HepG2 (cell line): ENCODE results near the gene PCDHGA2. TPM values are rescaled to one million over a fixed set of nuclear protein-coding genes. Genes with fewer than 3 reads are reported as not detected.

ENCODE experiments used
- ATAC-seq: fragments of 200-7000 bp; cut with Tn5 transposase; 3 replicates; pipeline ENCODE4 v1.9.1; 2020; ENCODE audit warnings: mild to moderate bottlenecking, moderate library complexity
- BruUV-seq: library from RNA; stranded (reverse); fragments of 400-500 nt; replicated peaks from 2 replicates; lab custom pipeline; 2021; lab: Mats Ljungman, UMichigan
- CTCF ChIA-PET: fragments of 300-600 bp; formaldehyde crosslinking; extraction: SDS; loops from one replicate; lab custom pipeline; 2021; ENCODE audit warnings: low total read pairs, inconsistent platforms, low intra/inter-chr PET ratio; lab: Yijun Ruan, JAX
- POLR2A ChIA-PET: fragments of 350-600 bp; sonication (Branson Sonifier 250); formaldehyde crosslinking; loops from one replicate; lab custom pipeline; 2020; ENCODE audit warnings: antibody characterized with exemption, inconsistent platforms; lab: Yijun Ruan, JAX
- DNase-seq: peaks from one replicate; pipeline ENCODE4 v3.0.0-alpha.2; 2015; ENCODE audit warnings: low spot score
- FAIRE-seq: peaks from 3 replicates; lab custom pipeline; 2011; peaks lifted over from hg19 to GRCh38; lab: Jason Lieb, UNC
- H2AFZ ChIP-seq: one replicate; pipeline ENCODE4 v1.6.1; 2011; ENCODE audit warnings: low read length, inconsistent platforms
- H3K27ac ChIP-seq: fragments of 300-600 bp; 3 replicates; pipeline ENCODE4 v1.8.0; 2011; ENCODE audit warnings: mixed run types, mild to moderate bottlenecking, mixed read lengths, low read length, inconsistent platforms; ENCODE audit not compliant: insufficient read depth; ENCODE audit errors: extremely low read length
- H3K27me3 ChIP-seq, 2 experiments: fragments of 200-600 bp in 1 of 2; 2 replicates in 1 of 2; 3 replicates in 1 of 2; pipeline versions ENCODE4 v1.6.0 to v1.8.0; 2011; ENCODE audit warnings: low read length in 2 of 2, mild to moderate bottlenecking in 2 of 2, moderate library complexity in 2 of 2, inconsistent platforms in 1 of 2; ENCODE audit not compliant: insufficient read depth in 2 of 2, control insufficient read depth in 1 of 2
- H3K36me3 ChIP-seq, 2 experiments: fragments of 200-600 bp in 1 of 2; replicated peaks in 1 of 2; 2 replicates in 1 of 2; 3 replicates in 1 of 2; pipeline versions ENCODE4 v1.5.1 to v1.8.0; 2011; ENCODE audit warnings: low read length in 2 of 2, inconsistent platforms in 1 of 2; ENCODE audit not compliant: insufficient read depth in 2 of 2, control insufficient read depth in 1 of 2
- H3K4me1 ChIP-seq: 2 replicates; pipeline ENCODE4 v1.5.1; 2012; ENCODE audit warnings: low read length, inconsistent platforms; ENCODE audit not compliant: insufficient read depth
- H3K4me2 ChIP-seq: 2 replicates; pipeline ENCODE4 v1.6.0; 2011; ENCODE audit warnings: low read depth, low read length, inconsistent platforms
- H3K4me3 ChIP-seq, 3 experiments: fragments of 200-600 bp in 1 of 3; sonication (generic), shearing (Covaris generic) in 1 of 3; replicated peaks in 1 of 3; 2 replicates each; pipeline ENCODE4 v1.5.1; 2011 to 2016; ENCODE audit warnings: low read length in 3 of 3, inconsistent platforms in 2 of 3, low read depth in 2 of 3, mild to moderate bottlenecking in 2 of 3, control low read depth in 1 of 3, mixed read lengths in 1 of 3; ENCODE audit not compliant: insufficient read depth in 1 of 3
- H3K79me2 ChIP-seq: one replicate; pipeline ENCODE4 v1.6.1; 2011; ENCODE audit warnings: low read length, inconsistent platforms; ENCODE audit not compliant: insufficient read depth
- H3K9ac ChIP-seq: 2 replicates; pipeline ENCODE4 v1.6.0; 2011; ENCODE audit warnings: mild to moderate bottlenecking, low read depth, low read length, inconsistent platforms; ENCODE audit not compliant: insufficient read depth
- H3K9me3 ChIP-seq: 2 replicates; pipeline ENCODE4 v1.5.1; 2012; ENCODE audit warnings: mild to moderate bottlenecking, low read length
- H4K20me1 ChIP-seq: 2 replicates; pipeline ENCODE4 v1.6.0; 2011; ENCODE audit warnings: inconsistent platforms, mild to moderate bottlenecking, low read length, moderate library complexity; ENCODE audit not compliant: insufficient read depth
- CTCF ChIP-seq: sonication (generic); formaldehyde crosslinking; IDR thresholded peaks from 2 replicates; pipeline ENCODE4 v1.5.0; 2020; ENCODE audit warnings: mild to moderate bottlenecking, missing genetic modification reagents, moderate library complexity
- ZNF326 ChIP-seq: sonication (generic); formaldehyde crosslinking; IDR thresholded peaks from 2 replicates; pipeline ENCODE4 v1.4.0; 2020; ENCODE audit warnings: missing genetic modification reagents, borderline replicate concordance
- ZNF333 ChIP-seq: sonication (generic); formaldehyde crosslinking; IDR thresholded peaks from 2 replicates; pipeline ENCODE4 v1.4.0; 2020; ENCODE audit warnings: mild to moderate bottlenecking, missing genetic modification reagents, borderline replicate concordance
- WGBS: methylation state at CpG from one replicate; pipeline ENCODE4 v1.1.6; 2017; ENCODE audit warnings: low lambda C conversion rate; 5-methylcytosine and 5-hydroxymethylcytosine counted together
- in situ Hi-C: cut with HindIII; loops from 2 replicates; pipeline ENCODE4 v1.10.0; 2017; ENCODE audit warnings: low pct_unique_long_range_greater_than_20kb; ENCODE audit not compliant: extremely low pct_ligation_motif_present
- intact Hi-C: fragments of 100-400 bp; cut with micrococcal nuclease; formaldehyde crosslinking; loops from one replicate; pipeline ENCODE4 v1.10.0; 2022; ENCODE audit not compliant: unreplicated experiment
- polyA plus RNA-seq, 8 experiments: library from polyadenylated mRNA; depleted of rRNA in 3 of 8; stranded (reverse) in 7 of 8; unstranded in 1 of 8; fragments of >200 nt; fragmentation: Illumina TruSeq in 4 of 8; extraction: Trizol in 4 of 8; gene quantifications; 2 replicates each; pipeline versions ENCODE4 v1.2.1 to v1.2.3, GENCODE V29; 2011 to 2016; ENCODE audit warnings: low read depth in 4 of 8, missing spikeins in 1 of 8, mixed read lengths in 1 of 8; ENCODE audit not compliant: insufficient read depth in 1 of 8
- total RNA-seq, 5 experiments: library from RNA; depleted of rRNA; stranded (reverse); fragments of >200 nt; fragmentation: Illumina TruSeq; extraction: Trizol; gene quantifications; 2 replicates each; pipeline ENCODE4 v1.2.3, GENCODE V29; 2016; ENCODE audit warnings: low read depth in 1 of 5

PCDHGA2 gene
- total and polyA plus RNA-seq, 2 of the 13 experiments (the other 11 are each of a cell fraction or from before 2014, with no cell fraction given): 0.04 to 0.11 TPM

- BruUV-seq: no TSS peak
- H3K9me3 ChIP-seq: peaks cover 33% of the 10 kb centered on the region
- H3K36me3 ChIP-seq: no peaks in the 10 kb centered on the region
- intact Hi-C loops (no loop called here), in situ Hi-C loops (no loop called here)
- no peak for TF ChIP-seq ZNF333 (CRISPR knock-in tag)
- H3K79me2 ChIP-seq: no peaks in the 10 kb centered on the region
- FAIRE-seq: no peak
- no peak for DNase-seq
- no peak overlapping the region for H3K9ac ChIP-seq
- no peaks in the 10 kb centered on the region for H3K27me3 ChIP-seq
- H3K4me3 ChIP-seq: no peak overlapping the region
- ATAC-seq: no peak
- WGBS: 92% methylated on average over 53 of the region's 77 CpGs
- peaks cover 5% of the 10 kb centered on the region; the same call in 1 of the 2 replicates for H3K4me1 ChIP-seq
- H3K4me2 ChIP-seq: no peak overlapping the region
- no peaks in the 10 kb centered on the region for H4K20me1 ChIP-seq
- no peak overlapping the region for H2AFZ ChIP-seq
- ChIA-PET POLR2A (no interaction called here), CTCF (no interaction called here)
- H3K27ac ChIP-seq: no peak overlapping the region
Observed at GRCh38 chr5:141389153-141390042, 50.8 kb downstream of the PCDHGA2 start.

- intact Hi-C loops: no loop called here
- ATAC-seq: no peak
- Histone ChIP-seq H3K9me3 (peaks cover 47% of the 10 kb centered on the region), H4K20me1 (no peaks in the 10 kb centered on the region), H3K4me1 (peaks cover 5% of the 10 kb centered on the region; the same call in 1 of the 2 replicates), H3K4me2 (no peak within 1 kb of the TSS), H2AFZ (no peak within 1 kb of the TSS), H3K27me3 (no peaks in the 10 kb centered on the region), H3K4me3 (no peak within 1 kb of the TSS), H3K36me3 (no peaks in the 10 kb centered on the region), H3K79me2 (no peaks in the 10 kb centered on the region), H3K9ac (no peak within 1 kb of the TSS), H3K27ac (no peak within 1 kb of the TSS)
- BruUV-seq: no TSS peak
- TF ChIP-seq CTCF (peak; percentile 17; the same call in 1 of the 2 replicates), ZNF326 (CRISPR knock-in tag) (no peak)
- WGBS: 89% methylated on average over 38 of the region's 38 CpGs
- DNase-seq: no peak
- FAIRE-seq: no peak
- CTCF ChIA-PET: no interaction called here
- in situ Hi-C loops: no loop called here
- POLR2A ChIA-PET: no interaction called here
Observed at GRCh38 chr5:141392429-141393198, 54.1 kb downstream of the PCDHGA2 start, which contains the start of gene PCDHGA8. Gene PCDHGA8 (plus strand): TSS chr5:141392633. CDS start chr5:141392814, 181 bp downstream.

Other genes with a start within 250 kb of the PCDHGA2 start
Only the 30 nearest of the 38 such genes appear.
- 0.18 TPM in 1 of 2 replicates, not detected in the other for gene PCDHB9, start 151.6 kb upstream of the PCDHGA2 start, total RNA-seq (2016; rRNA removed; fragmentation: Illumina TruSeq; extraction: Trizol)
- 0.17 and 0.33 TPM in 2 replicates for gene PCDHB9, start 151.6 kb upstream of the PCDHGA2 start, polyA plus RNA-seq (2011; rRNA removed)
- not detected in 2 replicates for gene PCDHB10, start 146.4 kb upstream of the PCDHGA2 start, total RNA-seq (2016; rRNA removed; fragmentation: Illumina TruSeq; extraction: Trizol)
- 0.05 and 0.09 TPM in 2 replicates for gene PCDHB10, start 146.4 kb upstream of the PCDHGA2 start, polyA plus RNA-seq (2011; rRNA removed)
- 0.07 TPM in 1 of 2 replicates, not detected in the other for gene PCDHB11, start 139.1 kb upstream of the PCDHGA2 start, total RNA-seq (2016; rRNA removed; fragmentation: Illumina TruSeq; extraction: Trizol)
- not detected in 2 replicates for gene PCDHB11, start 139.1 kb upstream of the PCDHGA2 start, polyA plus RNA-seq (2011; rRNA removed)
- gene PCDHB12, start 130.0 kb upstream of the PCDHGA2 start, total RNA-seq (2016; rRNA removed; fragmentation: Illumina TruSeq; extraction: Trizol): 0.04 TPM in 1 of 2 replicates, not detected in the other
- 0.03 TPM in 2 replicates for gene PCDHB12, start 130.0 kb upstream of the PCDHGA2 start, polyA plus RNA-seq (2011; rRNA removed)
- 0.52 and 0.80 TPM in 2 replicates for gene PCDHB13, start 124.8 kb upstream of the PCDHGA2 start, total RNA-seq (2016; rRNA removed; fragmentation: Illumina TruSeq; extraction: Trizol)
- gene PCDHB13, start 124.8 kb upstream of the PCDHGA2 start, polyA plus RNA-seq (2011; rRNA removed): 0.57 and 0.63 TPM in 2 replicates
- 0.32 and 0.40 TPM in 2 replicates for gene PCDHB14, start 115.4 kb upstream of the PCDHGA2 start, total RNA-seq (2016; rRNA removed; fragmentation: Illumina TruSeq; extraction: Trizol)
- gene PCDHB14, start 115.4 kb upstream of the PCDHGA2 start, polyA plus RNA-seq (2011; rRNA removed): 0.37 and 0.73 TPM in 2 replicates
- 0.22 and 0.27 TPM in 2 replicates for gene PCDHB15, start 93.4 kb upstream of the PCDHGA2 start, total RNA-seq (2016; rRNA removed; fragmentation: Illumina TruSeq; extraction: Trizol)
- 0.26 and 0.48 TPM in 2 replicates for gene PCDHB15, start 93.4 kb upstream of the PCDHGA2 start, polyA plus RNA-seq (2011; rRNA removed)
- 0.13 TPM in 1 of 2 replicates, not detected in the other for gene SLC25A2, start 34.7 kb upstream of the PCDHGA2 start, total RNA-seq (2016; rRNA removed; fragmentation: Illumina TruSeq; extraction: Trizol)
- gene SLC25A2, start 34.7 kb upstream of the PCDHGA2 start, polyA plus RNA-seq (2011; rRNA removed): not detected in 2 replicates
- 61.5 and 96.6 TPM in 2 replicates for gene TAF7, start 18.0 kb upstream of the PCDHGA2 start, total RNA-seq (2016; rRNA removed; fragmentation: Illumina TruSeq; extraction: Trizol)
- gene TAF7, start 18.0 kb upstream of the PCDHGA2 start, polyA plus RNA-seq (2011; rRNA removed): 36.5 and 41.6 TPM in 2 replicates
- 0.04 and 0.31 TPM in 2 replicates for gene PCDHGA1, start 8.2 kb upstream of the PCDHGA2 start, total RNA-seq (2016; rRNA removed; fragmentation: Illumina TruSeq; extraction: Trizol)
- gene PCDHGA1, start 8.2 kb upstream of the PCDHGA2 start, polyA plus RNA-seq (2011; rRNA removed): 0.40 TPM in 2 replicates
- not detected in 2 replicates for gene PCDHGA3, start 5.1 kb downstream of the PCDHGA2 start, total RNA-seq (2016; rRNA removed; fragmentation: Illumina TruSeq; extraction: Trizol)
- gene PCDHGA3, start 5.1 kb downstream of the PCDHGA2 start, polyA plus RNA-seq (2011; rRNA removed): 0.03 and 0.05 TPM in 2 replicates
- 0.95 and 2.6 TPM in 2 replicates for gene PCDHGB1, start 11.3 kb downstream of the PCDHGA2 start, total RNA-seq (2016; rRNA removed; fragmentation: Illumina TruSeq; extraction: Trizol)
- 0.95 and 1.0 TPM in 2 replicates for gene PCDHGB1, start 11.3 kb downstream of the PCDHGA2 start, polyA plus RNA-seq (2011; rRNA removed)
- 0.15 and 0.58 TPM in 2 replicates for gene PCDHGA4, start 16.3 kb downstream of the PCDHGA2 start, total RNA-seq (2016; rRNA removed; fragmentation: Illumina TruSeq; extraction: Trizol)
- 0.39 and 0.49 TPM in 2 replicates for gene PCDHGA4, start 16.3 kb downstream of the PCDHGA2 start, polyA plus RNA-seq (2011; rRNA removed)
- 0.64 and 0.77 TPM in 2 replicates for gene PCDHGB2, start 21.2 kb downstream of the PCDHGA2 start, total RNA-seq (2016; rRNA removed; fragmentation: Illumina TruSeq; extraction: Trizol)
- 0.80 and 0.82 TPM in 2 replicates for gene PCDHGB2, start 21.2 kb downstream of the PCDHGA2 start, polyA plus RNA-seq (2011; rRNA removed)
- gene PCDHGA5, start 25.4 kb downstream of the PCDHGA2 start, total RNA-seq (2016; rRNA removed; fragmentation: Illumina TruSeq; extraction: Trizol): 0.11 and 0.27 TPM in 2 replicates
- gene PCDHGA5, start 25.4 kb downstream of the PCDHGA2 start, polyA plus RNA-seq (2011; rRNA removed): 0.32 and 0.40 TPM in 2 replicates
- 0.13 and 0.40 TPM in 2 replicates for gene PCDHGB3, start 31.5 kb downstream of the PCDHGA2 start, total RNA-seq (2016; rRNA removed; fragmentation: Illumina TruSeq; extraction: Trizol)
- gene PCDHGB3, start 31.5 kb downstream of the PCDHGA2 start, polyA plus RNA-seq (2011; rRNA removed): 0.44 and 0.67 TPM in 2 replicates
- gene PCDHGA6, start 35.1 kb downstream of the PCDHGA2 start, total RNA-seq (2016; rRNA removed; fragmentation: Illumina TruSeq; extraction: Trizol): 0.13 and 0.33 TPM in 2 replicates
- 0.51 and 0.54 TPM in 2 replicates for gene PCDHGA6, start 35.1 kb downstream of the PCDHGA2 start, polyA plus RNA-seq (2011; rRNA removed)
- gene PCDHGA7, start 44.0 kb downstream of the PCDHGA2 start, total RNA-seq (2016; rRNA removed; fragmentation: Illumina TruSeq; extraction: Trizol): 0.17 and 0.31 TPM in 2 replicates
- gene PCDHGA7, start 44.0 kb downstream of the PCDHGA2 start, polyA plus RNA-seq (2011; rRNA removed): 0.11 and 0.13 TPM in 2 replicates
- gene PCDHGB4, start 48.9 kb downstream of the PCDHGA2 start, total RNA-seq (2016; rRNA removed; fragmentation: Illumina TruSeq; extraction: Trizol): 1.7 and 3.3 TPM in 2 replicates
- 1.7 and 2.1 TPM in 2 replicates for gene PCDHGB4, start 48.9 kb downstream of the PCDHGA2 start, polyA plus RNA-seq (2011; rRNA removed)
- gene PCDHGA8, start 53.9 kb downstream of the PCDHGA2 start, total RNA-seq (2016; rRNA removed; fragmentation: Illumina TruSeq; extraction: Trizol): 0.08 and 0.29 TPM in 2 replicates
- gene PCDHGA8, start 53.9 kb downstream of the PCDHGA2 start, polyA plus RNA-seq (2011; rRNA removed): 0.04 and 0.05 TPM in 2 replicates
- 0.44 TPM in 1 of 2 replicates, not detected in the other for gene PCDHGB5, start 59.2 kb downstream of the PCDHGA2 start, total RNA-seq (2016; rRNA removed; fragmentation: Illumina TruSeq; extraction: Trizol)
- gene PCDHGB5, start 59.2 kb downstream of the PCDHGA2 start, polyA plus RNA-seq (2011; rRNA removed): 0.08 and 0.13 TPM in 2 replicates
- gene PCDHGA9, start 64.0 kb downstream of the PCDHGA2 start, total RNA-seq (2016; rRNA removed; fragmentation: Illumina TruSeq; extraction: Trizol): 0.38 TPM in 1 of 2 replicates, not detected in the other
- gene PCDHGA9, start 64.0 kb downstream of the PCDHGA2 start, polyA plus RNA-seq (2011; rRNA removed): 0.04 and 0.09 TPM in 2 replicates
- 0.20 TPM in 1 of 2 replicates, not detected in the other for gene PCDHGB6, start 69.3 kb downstream of the PCDHGA2 start, total RNA-seq (2016; rRNA removed; fragmentation: Illumina TruSeq; extraction: Trizol)
- 0.01 and 0.12 TPM in 2 replicates for gene PCDHGB6, start 69.3 kb downstream of the PCDHGA2 start, polyA plus RNA-seq (2011; rRNA removed)
- gene PCDHGA10, start 74.2 kb downstream of the PCDHGA2 start, total RNA-seq (2016; rRNA removed; fragmentation: Illumina TruSeq; extraction: Trizol): 0.06 and 0.18 TPM in 2 replicates
- gene PCDHGA10, start 74.2 kb downstream of the PCDHGA2 start, polyA plus RNA-seq (2011; rRNA removed): 0.04 TPM in 2 replicates
- gene PCDHGB7, start 78.9 kb downstream of the PCDHGA2 start, total RNA-seq (2016; rRNA removed; fragmentation: Illumina TruSeq; extraction: Trizol): 0.07 and 0.18 TPM in 2 replicates
- gene PCDHGB7, start 78.9 kb downstream of the PCDHGA2 start, polyA plus RNA-seq (2011; rRNA removed): 0.08 and 0.10 TPM in 2 replicates
- gene PCDHGA11, start 82.3 kb downstream of the PCDHGA2 start, total RNA-seq (2016; rRNA removed; fragmentation: Illumina TruSeq; extraction: Trizol): 0.24 TPM in 1 of 2 replicates, not detected in the other
- 0.04 and 0.05 TPM in 2 replicates for gene PCDHGA11, start 82.3 kb downstream of the PCDHGA2 start, polyA plus RNA-seq (2011; rRNA removed)
- gene PCDHGA12, start 91.7 kb downstream of the PCDHGA2 start, total RNA-seq (2016; rRNA removed; fragmentation: Illumina TruSeq; extraction: Trizol): 0.13 TPM in 1 of 2 replicates, not detected in the other
- gene PCDHGA12, start 91.7 kb downstream of the PCDHGA2 start, polyA plus RNA-seq (2011; rRNA removed): 0.03 and 0.07 TPM in 2 replicates
- 0.20 and 0.21 TPM in 2 replicates for gene PCDHGC3, start 137.2 kb downstream of the PCDHGA2 start, total RNA-seq (2016; rRNA removed; fragmentation: Illumina TruSeq; extraction: Trizol)
- gene PCDHGC3, start 137.2 kb downstream of the PCDHGA2 start, polyA plus RNA-seq (2011; rRNA removed): 0.20 and 0.30 TPM in 2 replicates
- gene PCDHGC4, start 146.3 kb downstream of the PCDHGA2 start, total RNA-seq (2016; rRNA removed; fragmentation: Illumina TruSeq; extraction: Trizol): 0.07 TPM in 1 of 2 replicates, not detected in the other
- gene PCDHGC4, start 146.3 kb downstream of the PCDHGA2 start, polyA plus RNA-seq (2011; rRNA removed): 0.10 TPM in 1 of 2 replicates, not detected in the other
- gene PCDHGC5, start 150.3 kb downstream of the PCDHGA2 start, total RNA-seq (2016; rRNA removed; fragmentation: Illumina TruSeq; extraction: Trizol): not detected in 2 replicates
- gene PCDHGC5, start 150.3 kb downstream of the PCDHGA2 start, polyA plus RNA-seq (2011; rRNA removed): 0.03 TPM in 1 of 2 replicates, not detected in the other